Activated naive CD8-positive, alpha-beta T cell treated with anti-CD3 and anti-CD28 coated beads, Interleukin-2, amount 50 U/mL, for 24 hours (primary cell): ENCODE measurements around the gene BANP.
"Not testable (repeated sequence)": the region's sequence is repeated elsewhere in the genome, so short reads cannot be mapped to it uniquely, and the experiment has no call there.

Experiments
- ATAC-seq: fragments of 150-1000 bp; cut with Tn5 transposase; one replicate; pipeline ENCODE4 v1.10.0; 2021
- DNase-seq: peaks from one replicate; pipeline ENCODE4 v3.0.0; 2021
- H3K27ac Mint-ChIP-seq: one replicate; pipeline ENCODE4 v1.8.0; 2021; ENCODE audit warnings: mild to moderate bottlenecking, mixed read lengths
- H3K27me3 Mint-ChIP-seq: one replicate; pipeline ENCODE4 v1.8.0; 2021; ENCODE audit warnings: mixed read lengths
- H3K36me3 Mint-ChIP-seq: one replicate; pipeline ENCODE4 v1.8.0; 2021; ENCODE audit warnings: low read depth, mixed read lengths
- H3K4me1 Mint-ChIP-seq: one replicate; pipeline ENCODE4 v1.8.0; 2021; ENCODE audit warnings: mixed read lengths
- H3K4me3 Mint-ChIP-seq: one replicate; pipeline ENCODE4 v1.8.0; 2021; ENCODE audit warnings: mild to moderate bottlenecking, moderate library complexity, mixed read lengths
- H3K9me3 Mint-ChIP-seq: one replicate; pipeline ENCODE4 v1.8.0; 2021; ENCODE audit warnings: mixed read lengths

BANP gene

GRCh38 chr16:88013766-88014251, 62.6 kb downstream of the BANP start:
- Mint-ChIP-seq H3K4me1 (no peaks in the 10 kb centered on the region), H3K4me3 (no peak overlapping the region), H3K27me3 (no peaks in the 10 kb centered on the region), H3K9me3 (no peaks in the 10 kb centered on the region), H3K27ac (no peak overlapping the region), H3K36me3 (peaks cover 31% of the 10 kb centered on the region)
- no peak for DNase-seq
- ATAC-seq: no peak

GRCh38 chr16:88014252-88014781, 63.1 kb downstream of the BANP start:
- no peak overlapping the region for H3K27ac Mint-ChIP-seq

GRCh38 chr16:88014954-88015805, 63.9 kb downstream of the BANP start:
- DNase-seq (no peak), ATAC-seq (no peak)
- Mint-ChIP-seq H3K4me1 (no peaks in the 10 kb centered on the region), H3K36me3 (peaks cover 23% of the 10 kb centered on the region), H3K4me3 (no peak overlapping the region), H3K9me3 (no peaks in the 10 kb centered on the region), H3K27ac (no peak overlapping the region), H3K27me3 (no peaks in the 10 kb centered on the region)

More at GRCh38 chr16:88014252-88014781, 63.1 kb downstream of the BANP start:
- H3K36me3 Mint-ChIP-seq: peaks cover 31% of the 10 kb centered on the region
- H3K27me3 Mint-ChIP-seq: no peaks in the 10 kb centered on the region
- no peak overlapping the region for H3K4me3 Mint-ChIP-seq
- no peak for DNase-seq
- no peak for ATAC-seq
- H3K9me3 Mint-ChIP-seq: no peaks in the 10 kb centered on the region
- no peaks in the 10 kb centered on the region for H3K4me1 Mint-ChIP-seq

- H3K4me3 Mint-ChIP-seq: no peak overlapping the region
- no peak for DNase-seq
- ATAC-seq: no peak
- H3K36me3 Mint-ChIP-seq: peaks cover 19% of the 10 kb centered on the region
- no peaks in the 10 kb centered on the region for H3K4me1 Mint-ChIP-seq
- H3K27me3 Mint-ChIP-seq: no peaks in the 10 kb centered on the region
- no peak overlapping the region for H3K27ac Mint-ChIP-seq
- H3K9me3 Mint-ChIP-seq: no peaks in the 10 kb centered on the region
These were observed 64.5 kb downstream of the BANP start for GRCh38 chr16:88015806-88016140.

- H3K9me3 Mint-ChIP-seq, H3K4me1 Mint-ChIP-seq, H3K27me3 Mint-ChIP-seq, H3K27ac Mint-ChIP-seq, ATAC-seq, H3K4me3 Mint-ChIP-seq, DNase-seq: not testable (repeated sequence)
- H3K36me3 Mint-ChIP-seq: peaks cover 18% of the 10 kb centered on the region
These were observed 65.2 kb downstream of the BANP start for GRCh38 chr16:88016386-88016785.

- ATAC-seq: no peak
- DNase-seq: no peak
- peaks cover 18% of the 10 kb centered on the region for H3K36me3 Mint-ChIP-seq
- H3K4me1 Mint-ChIP-seq: no peaks in the 10 kb centered on the region
- H3K27ac Mint-ChIP-seq: no peak overlapping the region
- no peak overlapping the region for H3K4me3 Mint-ChIP-seq
- no peaks in the 10 kb centered on the region for H3K27me3 Mint-ChIP-seq
- no peaks in the 10 kb centered on the region for H3K9me3 Mint-ChIP-seq
These were observed 65.7 kb downstream of the BANP start for GRCh38 chr16:88016964-88017363.

- ATAC-seq (no peak), DNase-seq (no peak)
- H3K9me3 Mint-ChIP-seq: no peaks in the 10 kb centered on the region
- no peak overlapping the region for H3K4me3 Mint-ChIP-seq
- H3K27me3 Mint-ChIP-seq: no peaks in the 10 kb centered on the region
- no peak overlapping the region for H3K27ac Mint-ChIP-seq
- no peaks in the 10 kb centered on the region for H3K4me1 Mint-ChIP-seq
- peaks cover 13% of the 10 kb centered on the region for H3K36me3 Mint-ChIP-seq
These were observed 66.4 kb downstream of the BANP start for GRCh38 chr16:88017587-88018101.

- not testable (repeated sequence) for DNase-seq, H3K4me1 Mint-ChIP-seq, H3K9me3 Mint-ChIP-seq, ATAC-seq, H3K4me3 Mint-ChIP-seq, H3K27me3 Mint-ChIP-seq, H3K27ac Mint-ChIP-seq
- peaks cover 16% of the 10 kb centered on the region for H3K36me3 Mint-ChIP-seq
These were observed 67.1 kb downstream of the BANP start for GRCh38 chr16:88018382-88018781.

- DNase-seq, H3K27me3 Mint-ChIP-seq, H3K4me1 Mint-ChIP-seq, ATAC-seq, H3K9me3 Mint-ChIP-seq, H3K4me3 Mint-ChIP-seq, H3K27ac Mint-ChIP-seq: not testable (repeated sequence)
- peaks cover 16% of the 10 kb centered on the region for H3K36me3 Mint-ChIP-seq
These were observed 68.0 kb downstream of the BANP start for GRCh38 chr16:88019041-88019820.

GRCh38 chr16:88019821-88020515, 68.7 kb downstream of the BANP start:
- Mint-ChIP-seq H3K9me3 (no peaks in the 10 kb centered on the region), H3K4me1 (peaks cover 12% of the 10 kb centered on the region), H3K4me3 (no peak overlapping the region), H3K27ac (no peak overlapping the region), H3K36me3 (peaks cover 18% of the 10 kb centered on the region), H3K27me3 (no peaks in the 10 kb centered on the region)
- DNase-seq (no peak), ATAC-seq (no peak)

- peaks cover 17% of the 10 kb centered on the region for H3K4me1 Mint-ChIP-seq
- no peaks in the 10 kb centered on the region for H3K27me3 Mint-ChIP-seq
- no peak overlapping the region for H3K27ac Mint-ChIP-seq
- H3K4me3 Mint-ChIP-seq: no peak overlapping the region
- H3K9me3 Mint-ChIP-seq: no peaks in the 10 kb centered on the region
- ATAC-seq (no peak), DNase-seq (no peak)
- H3K36me3 Mint-ChIP-seq: peaks cover 18% of the 10 kb centered on the region
These were observed 69.3 kb downstream of the BANP start for GRCh38 chr16:88020516-88020885.

- peaks cover 18% of the 10 kb centered on the region for H3K36me3 Mint-ChIP-seq
These were observed 70.1 kb downstream of the BANP start for GRCh38 chr16:88021041-88021970.

More at GRCh38 chr16:88021041-88021970, 70.1 kb downstream of the BANP start:
- H3K9me3 Mint-ChIP-seq, H3K4me3 Mint-ChIP-seq, DNase-seq, ATAC-seq, H3K27ac Mint-ChIP-seq, H3K27me3 Mint-ChIP-seq: not testable (repeated sequence)
- H3K4me1 Mint-ChIP-seq: peaks cover 22% of the 10 kb centered on the region
